Frontal cortex (tissue), 4 donors: ENCODE measurements around the gene KRT77. TPM values are rescaled to one million over a fixed set of nuclear protein-coding genes. Genes with fewer than 3 reads are reported as not detected.
"Not testable (repeated sequence)": the region's sequence is repeated elsewhere in the genome, so short reads cannot be mapped to it uniquely, and the experiment has no call there.

Experiments used
- DNase-seq, 2 donors: peaks; one replicate each; pipeline ENCODE4 v3.0.0; 2012; ENCODE audit warnings: low spot score in 2 of 2
- FAIRE-seq: peaks from 2 replicates; lab custom pipeline; 2012; peaks lifted over from hg19 to GRCh38; lab: Jason Lieb, UNC
- total RNA-seq: library from RNA; depleted of rRNA; stranded (reverse); fragments of >200 nt; gene quantifications from one replicate; pipeline ENCODE4 v1.2.3, GENCODE V29; 2014
- donor health status: control.
- donor health status: control.
- donor health status: control.

The KRT77 gene
- total RNA-seq, 1 donor from 2014 or later = not detected

- DNase-seq = no peak
- FAIRE-seq = no peak
Measured at GRCh38 chr12:52726451-52726850, 23.1 kb upstream of the KRT77 start.

DNA sequence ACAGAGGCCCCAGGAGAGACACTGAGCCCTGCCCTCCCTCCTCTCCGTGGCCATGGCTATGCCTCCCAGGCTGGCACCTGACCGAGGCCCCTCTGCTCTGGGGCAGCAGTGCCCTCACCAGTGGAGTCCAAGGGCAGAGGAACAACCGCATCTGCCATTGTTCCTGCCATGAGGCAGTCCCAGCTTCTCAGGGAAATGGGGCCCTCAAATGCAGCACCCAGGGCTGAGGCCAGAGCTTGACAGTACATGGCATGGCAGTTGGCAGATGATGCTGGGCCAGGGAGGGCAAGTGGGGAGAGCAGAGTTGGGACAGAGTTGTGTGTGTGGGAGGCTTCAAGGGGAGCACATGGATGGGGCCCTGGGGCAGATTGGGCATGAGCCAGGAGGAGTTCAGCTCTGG lies 21.1 kb upstream of the KRT77 start:
- no peak for FAIRE-seq

GRCh38 chr12:52722680-52723079 lies 19.4 kb upstream of the KRT77 start:
- FAIRE-seq = no peak
- no peak for DNase-seq

More for the DNA sequence above, 21.1 kb upstream of the KRT77 start:
- DNase-seq = no peak

DNA sequence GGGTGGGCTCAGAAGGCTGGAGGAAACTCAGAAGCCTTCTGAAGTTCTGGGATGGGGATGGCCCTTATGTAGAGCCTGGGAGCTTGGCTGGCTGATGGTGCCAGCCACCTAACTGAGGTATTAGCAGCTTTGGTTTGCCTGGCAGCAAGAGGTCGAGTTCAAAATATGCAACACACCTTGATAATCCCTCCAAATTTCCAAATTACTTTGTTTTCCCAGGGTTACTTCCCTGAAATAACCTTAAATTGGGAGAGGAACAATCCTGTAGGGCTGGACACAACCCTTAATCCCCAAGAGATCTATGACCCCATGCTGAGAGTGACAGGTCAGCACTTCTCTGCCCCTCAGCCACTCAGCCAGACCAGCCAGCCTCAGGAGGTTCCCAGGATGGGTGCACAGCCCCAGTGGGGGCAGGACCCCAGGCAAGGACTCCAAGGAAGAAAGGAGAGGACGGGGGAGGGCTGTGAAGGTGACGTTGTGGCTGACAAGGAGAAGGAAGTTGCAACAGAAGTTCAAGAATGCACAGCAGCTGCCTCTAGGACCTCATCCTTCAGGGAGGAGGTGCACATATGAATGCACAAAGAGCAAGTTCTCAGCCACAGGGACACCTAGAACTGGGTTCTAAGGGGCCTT lies 18.6 kb upstream of the KRT77 start:
- no peak for DNase-seq
- FAIRE-seq = no peak

- no peak for FAIRE-seq
- no peak for DNase-seq
Measured at GRCh38 chr12:52720365-52720886, 17.1 kb upstream of the KRT77 start.

DNA sequence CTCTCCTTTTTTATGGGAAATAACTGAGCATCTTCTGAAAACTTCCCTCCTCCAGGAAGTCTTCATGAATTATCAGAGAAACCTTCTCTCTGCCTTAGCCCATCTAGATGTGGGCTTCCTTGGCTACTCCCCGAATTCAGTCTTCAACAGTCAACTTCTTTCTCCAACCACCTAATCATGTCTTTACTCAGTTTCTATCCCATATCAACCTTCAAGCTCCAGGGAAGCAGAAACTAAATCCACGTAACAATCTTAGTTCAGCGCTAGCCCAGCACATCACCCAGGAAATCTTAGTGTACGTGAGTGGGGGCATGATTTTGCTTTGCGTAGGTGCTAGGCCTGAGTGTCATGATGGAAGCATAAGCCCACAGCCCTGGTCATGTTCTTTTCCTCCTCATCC lies 12.7 kb upstream of the KRT77 start:
- FAIRE-seq (no peak), DNase-seq (no peak)

DNA sequence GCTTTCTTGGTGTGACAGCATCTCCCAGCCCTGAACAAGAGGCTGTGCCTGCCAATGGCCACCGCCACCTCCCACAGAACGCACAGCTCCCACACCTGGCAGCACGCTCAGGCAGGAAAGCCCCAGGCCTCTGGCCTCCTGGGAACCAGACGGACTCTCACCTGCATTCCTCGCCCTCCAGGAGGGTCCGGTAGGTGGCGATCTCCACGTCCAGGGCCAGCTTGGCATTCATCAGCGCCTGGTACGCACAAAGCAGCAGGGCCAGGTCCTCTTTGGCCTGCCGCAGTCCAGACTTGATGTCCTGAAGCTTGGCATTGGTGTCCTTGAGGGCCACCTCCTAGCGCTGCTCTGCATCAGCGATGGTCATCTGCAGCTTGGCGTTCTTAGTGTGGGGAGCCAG lies 12.1 kb upstream of the KRT77 start:
- FAIRE-seq = no peak
- DNase-seq = no peak

DNA sequence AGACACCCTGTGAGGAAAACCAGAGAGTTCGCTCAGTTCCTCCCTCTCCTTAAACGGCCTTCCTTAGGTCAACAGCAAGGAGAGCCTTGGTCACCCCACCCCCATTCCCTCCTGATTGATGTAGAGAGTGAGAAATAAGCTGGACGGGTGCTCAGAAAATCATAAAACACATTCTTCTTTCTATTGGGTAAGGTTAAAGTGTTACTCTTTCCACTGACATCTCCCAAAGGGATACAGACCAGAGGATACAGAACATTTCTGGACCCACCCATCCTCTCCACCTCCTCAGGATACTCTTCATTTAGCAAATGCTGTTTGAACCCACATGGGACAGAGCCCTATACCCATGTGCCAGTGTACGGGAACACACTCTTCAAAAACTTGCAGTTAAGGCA lies 11.6 kb upstream of the KRT77 start:
- DNase-seq (no peak), FAIRE-seq (no peak)

DNA sequence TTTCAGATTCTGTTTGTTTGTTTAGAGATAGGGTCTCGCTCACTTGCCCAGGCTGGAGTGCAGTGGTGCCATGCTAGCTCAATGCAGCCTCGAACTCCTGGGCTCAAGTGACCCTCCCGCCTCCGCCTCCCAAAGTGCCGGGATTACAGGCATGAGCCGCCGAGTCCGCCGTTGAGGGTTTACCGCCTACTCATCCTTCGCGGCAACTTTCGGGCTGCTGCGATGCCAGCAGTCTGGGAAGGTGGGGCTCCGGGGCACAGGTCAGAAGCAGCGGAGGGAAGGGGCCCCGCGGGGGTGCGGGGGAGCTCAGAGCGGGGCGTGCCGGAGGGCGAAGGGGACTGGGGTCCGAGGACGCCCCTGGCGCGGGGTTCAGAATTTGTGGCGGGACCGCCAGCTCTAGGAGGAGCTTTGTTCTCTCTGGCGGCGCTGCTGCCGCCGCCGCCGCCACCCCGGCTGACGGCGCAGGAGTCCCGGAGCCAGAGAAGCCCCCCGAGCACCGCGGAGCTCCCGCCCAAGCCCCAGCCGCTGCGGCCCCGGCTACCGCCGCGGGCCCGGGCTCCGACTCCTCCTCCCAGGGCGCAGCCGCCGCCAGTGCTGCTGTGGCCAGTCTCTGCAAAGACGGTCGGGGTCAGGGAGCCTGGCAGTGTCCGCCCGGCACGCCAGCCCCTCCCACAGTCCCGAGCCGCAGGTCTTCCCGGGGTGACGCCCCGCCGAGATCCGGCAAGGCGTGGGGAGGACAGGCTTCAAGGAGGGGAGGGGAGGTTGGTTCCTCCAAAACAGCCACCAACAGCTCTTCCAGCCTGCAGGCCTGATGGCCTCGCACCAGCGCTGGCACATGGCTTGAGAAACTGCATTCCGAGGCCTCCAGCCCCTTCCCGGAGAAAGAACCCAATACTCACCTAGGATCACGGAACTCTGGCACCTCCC lies 10.9 kb upstream of the KRT77 start:
- DNase-seq (no peak), FAIRE-seq (no peak)

GRCh38 chr12:52712122-52712521 lies 8.8 kb upstream of the KRT77 start:
- not testable (repeated sequence) for FAIRE-seq, DNase-seq

- no peak for FAIRE-seq
- DNase-seq = no peak
Measured at GRCh38 chr12:52710730-52711129, 7.4 kb upstream of the KRT77 start.

DNA sequence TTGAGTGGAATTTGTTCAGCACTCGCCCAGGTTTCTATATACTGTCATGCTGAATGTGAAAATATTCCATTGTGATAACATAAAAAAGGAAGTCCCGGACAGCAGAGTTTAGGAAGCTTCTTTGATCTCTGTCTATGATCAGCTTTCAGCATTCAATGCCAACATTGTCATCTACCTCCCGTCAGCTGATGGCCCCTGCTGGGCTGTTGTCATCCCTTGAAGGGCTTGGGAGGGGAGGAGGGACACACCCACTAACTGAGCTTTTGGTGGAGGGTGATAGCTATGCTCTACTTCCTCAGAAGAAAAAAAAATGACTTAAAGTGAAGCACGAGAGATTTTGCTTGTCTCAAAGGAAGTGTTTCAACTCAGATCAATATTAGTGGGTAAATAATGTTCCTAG lies 4.7 kb upstream of the KRT77 start:
- FAIRE-seq = no peak
- no peak for DNase-seq

DNA sequence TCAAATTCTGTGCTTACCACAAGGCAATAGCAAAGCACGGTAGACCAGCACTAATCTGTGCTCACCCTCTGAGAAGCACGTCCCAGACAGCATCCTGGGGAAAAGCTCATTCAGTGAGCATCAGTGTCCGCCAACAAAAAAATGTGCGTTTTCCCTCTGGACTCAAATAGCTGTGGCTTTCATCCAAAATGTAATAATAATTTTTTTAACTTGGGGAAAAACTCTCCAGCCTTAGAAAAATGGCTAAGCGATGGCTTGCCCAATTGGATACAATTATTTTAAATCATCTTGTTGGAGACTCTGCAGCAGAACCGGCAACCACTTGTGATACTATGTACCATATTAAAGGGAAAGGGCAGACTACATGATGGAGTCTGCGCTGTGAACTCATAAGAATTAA lies 1.1 kb upstream of the KRT77 start:
- DNase-seq = no peak
- FAIRE-seq = no peak

- FAIRE-seq (no peak), DNase-seq (no peak)
Measured at GRCh38 chr12:52703878-52704277, 554 bp upstream of the KRT77 start.

- FAIRE-seq = no peak
- DNase-seq = no peak
Measured at GRCh38 chr12:52702338-52702737, 986 bp downstream of the KRT77 start.

DNA sequence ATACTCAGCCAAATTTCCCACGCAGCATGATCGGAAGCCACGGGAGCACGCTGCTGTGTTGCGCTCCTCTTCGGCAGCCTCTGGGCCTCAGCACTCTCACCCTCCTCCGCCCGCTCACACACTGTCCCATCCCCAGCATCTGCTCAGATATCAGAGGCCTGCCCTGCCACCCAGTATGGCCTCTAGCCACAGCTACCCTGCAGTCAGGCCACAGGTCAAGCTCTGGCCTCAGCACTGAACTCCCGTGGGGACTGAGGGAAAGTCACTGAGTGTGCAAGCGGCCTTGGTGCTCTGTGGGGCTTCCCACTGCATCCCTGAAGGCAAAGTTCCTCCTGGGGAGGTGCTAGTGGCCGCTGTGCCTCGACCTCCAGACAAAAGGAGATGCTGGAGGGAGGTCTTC lies 2.0 kb downstream of the KRT77 start:
- FAIRE-seq (no peak), DNase-seq (no peak)

DNA sequence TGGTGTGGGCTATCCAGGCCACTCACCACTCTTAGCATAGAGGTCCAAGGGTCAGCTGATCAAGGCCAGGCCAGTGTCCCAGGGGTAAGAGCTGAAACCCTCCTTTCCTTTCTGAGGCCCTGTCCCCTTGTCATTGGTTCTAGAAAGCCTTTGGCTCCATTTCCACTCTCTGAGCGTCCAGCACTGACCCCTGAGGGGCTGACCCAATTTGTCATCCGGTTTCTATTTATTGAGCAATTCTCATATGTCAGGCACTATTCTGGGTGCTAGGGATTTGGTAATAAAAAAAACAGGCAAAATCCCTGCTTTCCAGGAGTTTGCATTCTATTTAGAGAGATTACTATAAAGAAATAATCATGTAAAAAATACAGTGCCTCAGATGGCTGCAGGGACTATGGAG lies 3.4 kb downstream of the KRT77 start:
- no peak for FAIRE-seq
- DNase-seq = no peak

- DNase-seq (no peak), FAIRE-seq (no peak)
Measured at GRCh38 chr12:52699373-52699772, 4.0 kb downstream of the KRT77 start.

GRCh38 chr12:52698651-52699340 lies 4.5 kb downstream of the KRT77 start:
- DNase-seq (no peak), FAIRE-seq (no peak)

GRCh38 chr12:52697058-52697582 lies 6.2 kb downstream of the KRT77 start:
- FAIRE-seq = no peak
- DNase-seq = no peak
